Panc1 (cell line): ENCODE results near the gene ATXN7L1.

Source experiments
- POLR2AphosphoS5 ChIP-seq: IDR thresholded peaks from 2 replicates; pipeline ENCODE4 v1.6.1; 2012; ENCODE audit warnings: mild to moderate bottlenecking, low read depth, low read length, moderate library complexity
- SIN3A ChIP-seq: IDR thresholded peaks from 2 replicates; pipeline ENCODE4 v1.6.1; 2012; ENCODE audit warnings: low read depth, mild to moderate bottlenecking, low read length, moderate library complexity, borderline replicate concordance; ENCODE audit not compliant: insufficient read depth
- TCF7L2 ChIP-seq: IDR thresholded peaks from 2 replicates; pipeline ENCODE4 v1.6.1; 2011; ENCODE audit warnings: mild to moderate bottlenecking, low read depth, low read length, inconsistent platforms
- TF ChIP-seq, protein P1 (sequence below): fragments of 450-650 bp; IDR thresholded peaks from 2 replicates; pipeline ENCODE4 v1.5.1; 2017; ENCODE audit warnings: mild to moderate bottlenecking
- TF ChIP-seq, protein P2 (sequence below), 2 experiments: IDR thresholded peaks; 2 replicates each; pipeline ENCODE4 v1.6.1; 2011 to 2012; ENCODE audit warnings: low read depth in 2 of 2, control low read depth in 1 of 2, low read length in 1 of 2, mild to moderate bottlenecking in 1 of 2, moderate library complexity in 1 of 2; ENCODE audit not compliant: insufficient read depth in 1 of 2

DNA sequence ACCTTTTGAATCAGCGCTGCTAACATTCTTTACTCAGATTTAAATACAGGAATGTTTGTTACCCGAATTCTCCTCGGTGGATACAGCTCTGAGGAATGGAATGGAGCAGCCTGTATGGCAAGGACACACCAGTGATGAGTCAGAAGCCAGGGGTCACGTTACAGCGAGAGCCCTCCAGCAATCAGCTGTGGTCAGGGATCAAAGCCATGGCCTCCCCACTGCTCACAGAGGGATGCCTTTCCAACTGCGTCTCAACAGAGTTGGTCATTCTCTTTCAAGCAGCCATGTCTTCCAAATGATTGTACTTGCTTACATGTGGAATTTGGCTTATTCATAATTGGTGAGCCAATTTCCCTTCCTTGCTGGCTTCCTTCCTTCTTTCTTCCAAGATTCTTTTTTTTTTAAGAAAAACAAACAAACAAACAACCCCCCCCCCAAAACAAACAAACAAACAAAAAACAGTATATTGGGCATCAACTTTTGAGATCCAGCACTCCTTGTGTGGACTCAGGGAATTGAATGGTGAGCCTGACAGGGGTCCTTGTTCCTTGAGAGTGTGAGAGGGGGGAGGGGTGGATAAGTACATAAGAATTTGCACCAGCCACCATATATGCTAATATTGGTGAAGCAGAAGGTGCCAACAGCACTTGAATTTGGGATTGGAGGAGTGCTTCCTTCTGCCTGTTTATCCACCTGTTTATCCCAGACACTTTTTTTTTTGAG, 100.2 kb downstream of the ATXN7L1 start:
- TF ChIP-seq, protein P1, sequence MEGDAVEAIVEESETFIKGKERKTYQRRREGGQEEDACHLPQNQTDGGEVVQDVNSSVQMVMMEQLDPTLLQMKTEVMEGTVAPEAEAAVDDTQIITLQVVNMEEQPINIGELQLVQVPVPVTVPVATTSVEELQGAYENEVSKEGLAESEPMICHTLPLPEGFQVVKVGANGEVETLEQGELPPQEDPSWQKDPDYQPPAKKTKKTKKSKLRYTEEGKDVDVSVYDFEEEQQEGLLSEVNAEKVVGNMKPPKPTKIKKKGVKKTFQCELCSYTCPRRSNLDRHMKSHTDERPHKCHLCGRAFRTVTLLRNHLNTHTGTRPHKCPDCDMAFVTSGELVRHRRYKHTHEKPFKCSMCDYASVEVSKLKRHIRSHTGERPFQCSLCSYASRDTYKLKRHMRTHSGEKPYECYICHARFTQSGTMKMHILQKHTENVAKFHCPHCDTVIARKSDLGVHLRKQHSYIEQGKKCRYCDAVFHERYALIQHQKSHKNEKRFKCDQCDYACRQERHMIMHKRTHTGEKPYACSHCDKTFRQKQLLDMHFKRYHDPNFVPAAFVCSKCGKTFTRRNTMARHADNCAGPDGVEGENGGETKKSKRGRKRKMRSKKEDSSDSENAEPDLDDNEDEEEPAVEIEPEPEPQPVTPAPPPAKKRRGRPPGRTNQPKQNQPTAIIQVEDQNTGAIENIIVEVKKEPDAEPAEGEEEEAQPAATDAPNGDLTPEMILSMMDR = no peak
- TF ChIP-seq SIN3A (no peak), TCF7L2 (peak; percentile 93), POLR2AphosphoS5 (no peak)
- TF ChIP-seq, protein P2, sequence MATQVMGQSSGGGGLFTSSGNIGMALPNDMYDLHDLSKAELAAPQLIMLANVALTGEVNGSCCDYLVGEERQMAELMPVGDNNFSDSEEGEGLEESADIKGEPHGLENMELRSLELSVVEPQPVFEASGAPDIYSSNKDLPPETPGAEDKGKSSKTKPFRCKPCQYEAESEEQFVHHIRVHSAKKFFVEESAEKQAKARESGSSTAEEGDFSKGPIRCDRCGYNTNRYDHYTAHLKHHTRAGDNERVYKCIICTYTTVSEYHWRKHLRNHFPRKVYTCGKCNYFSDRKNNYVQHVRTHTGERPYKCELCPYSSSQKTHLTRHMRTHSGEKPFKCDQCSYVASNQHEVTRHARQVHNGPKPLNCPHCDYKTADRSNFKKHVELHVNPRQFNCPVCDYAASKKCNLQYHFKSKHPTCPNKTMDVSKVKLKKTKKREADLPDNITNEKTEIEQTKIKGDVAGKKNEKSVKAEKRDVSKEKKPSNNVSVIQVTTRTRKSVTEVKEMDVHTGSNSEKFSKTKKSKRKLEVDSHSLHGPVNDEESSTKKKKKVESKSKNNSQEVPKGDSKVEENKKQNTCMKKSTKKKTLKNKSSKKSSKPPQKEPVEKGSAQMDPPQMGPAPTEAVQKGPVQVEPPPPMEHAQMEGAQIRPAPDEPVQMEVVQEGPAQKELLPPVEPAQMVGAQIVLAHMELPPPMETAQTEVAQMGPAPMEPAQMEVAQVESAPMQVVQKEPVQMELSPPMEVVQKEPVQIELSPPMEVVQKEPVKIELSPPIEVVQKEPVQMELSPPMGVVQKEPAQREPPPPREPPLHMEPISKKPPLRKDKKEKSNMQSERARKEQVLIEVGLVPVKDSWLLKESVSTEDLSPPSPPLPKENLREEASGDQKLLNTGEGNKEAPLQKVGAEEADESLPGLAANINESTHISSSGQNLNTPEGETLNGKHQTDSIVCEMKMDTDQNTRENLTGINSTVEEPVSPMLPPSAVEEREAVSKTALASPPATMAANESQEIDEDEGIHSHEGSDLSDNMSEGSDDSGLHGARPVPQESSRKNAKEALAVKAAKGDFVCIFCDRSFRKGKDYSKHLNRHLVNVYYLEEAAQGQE (IDR thresholded peaks at IDR 0.05; ENCODE audit: insufficient read depth in 1 of 2, low read depth in 2 of 2, low read length in 1 of 2) = no peak
